HepG2 (cell line): ENCODE measurements around the gene PDHA1. TPM values are rescaled to one million over a fixed set of nuclear protein-coding genes. Genes with fewer than 3 reads are reported as not detected.

ENCODE experiments used
- ATAC-seq: fragments of 200-7000 bp; cut with Tn5 transposase; 3 replicates; pipeline ENCODE4 v1.9.1; 2020; ENCODE audit warnings: mild to moderate bottlenecking, moderate library complexity
- BruUV-seq: library from RNA; stranded (reverse); fragments of 400-500 nt; replicated peaks from 2 replicates; lab custom pipeline; 2021; lab: Mats Ljungman, UMichigan
- CTCF ChIA-PET: fragments of 300-600 bp; formaldehyde crosslinking; extraction: SDS; loops from one replicate; lab custom pipeline; 2021; ENCODE audit warnings: low total read pairs, inconsistent platforms, low intra/inter-chr PET ratio; lab: Yijun Ruan, JAX
- POLR2A ChIA-PET: fragments of 350-600 bp; sonication (Branson Sonifier 250); formaldehyde crosslinking; loops from one replicate; lab custom pipeline; 2020; ENCODE audit warnings: antibody characterized with exemption, inconsistent platforms; lab: Yijun Ruan, JAX
- DNase-seq: peaks from one replicate; pipeline ENCODE4 v3.0.0-alpha.2; 2015; ENCODE audit warnings: low spot score
- FAIRE-seq: peaks from 3 replicates; lab custom pipeline; 2011; peaks lifted over from hg19 to GRCh38; lab: Jason Lieb, UNC
- H2AFZ ChIP-seq: one replicate; pipeline ENCODE4 v1.6.1; 2011; ENCODE audit warnings: low read length, inconsistent platforms
- H3K27ac ChIP-seq: fragments of 300-600 bp; 3 replicates; pipeline ENCODE4 v1.8.0; 2011; ENCODE audit warnings: mixed run types, mild to moderate bottlenecking, mixed read lengths, low read length, inconsistent platforms; ENCODE audit not compliant: insufficient read depth; ENCODE audit errors: extremely low read length
- H3K27me3 ChIP-seq, 2 experiments: fragments of 200-600 bp in 1 of 2; 2 replicates in 1 of 2; 3 replicates in 1 of 2; pipeline versions ENCODE4 v1.6.0 to v1.8.0; 2011; ENCODE audit warnings: low read length in 2 of 2, mild to moderate bottlenecking in 2 of 2, moderate library complexity in 2 of 2, inconsistent platforms in 1 of 2; ENCODE audit not compliant: insufficient read depth in 2 of 2, control insufficient read depth in 1 of 2
- H3K36me3 ChIP-seq, 2 experiments: fragments of 200-600 bp in 1 of 2; replicated peaks in 1 of 2; 2 replicates in 1 of 2; 3 replicates in 1 of 2; pipeline versions ENCODE4 v1.5.1 to v1.8.0; 2011; ENCODE audit warnings: low read length in 2 of 2, inconsistent platforms in 1 of 2; ENCODE audit not compliant: insufficient read depth in 2 of 2, control insufficient read depth in 1 of 2
- H3K4me1 ChIP-seq: 2 replicates; pipeline ENCODE4 v1.5.1; 2012; ENCODE audit warnings: low read length, inconsistent platforms; ENCODE audit not compliant: insufficient read depth
- H3K4me2 ChIP-seq: 2 replicates; pipeline ENCODE4 v1.6.0; 2011; ENCODE audit warnings: low read depth, low read length, inconsistent platforms
- H3K4me3 ChIP-seq, 3 experiments: fragments of 200-600 bp in 1 of 3; sonication (generic), shearing (Covaris generic) in 1 of 3; replicated peaks in 1 of 3; 2 replicates each; pipeline ENCODE4 v1.5.1; 2011 to 2016; ENCODE audit warnings: low read length in 3 of 3, inconsistent platforms in 2 of 3, low read depth in 2 of 3, mild to moderate bottlenecking in 2 of 3, control low read depth in 1 of 3, mixed read lengths in 1 of 3; ENCODE audit not compliant: insufficient read depth in 1 of 3
- H3K79me2 ChIP-seq: one replicate; pipeline ENCODE4 v1.6.1; 2011; ENCODE audit warnings: low read length, inconsistent platforms; ENCODE audit not compliant: insufficient read depth
- H3K9ac ChIP-seq: 2 replicates; pipeline ENCODE4 v1.6.0; 2011; ENCODE audit warnings: mild to moderate bottlenecking, low read depth, low read length, inconsistent platforms; ENCODE audit not compliant: insufficient read depth
- H3K9me3 ChIP-seq: 2 replicates; pipeline ENCODE4 v1.5.1; 2012; ENCODE audit warnings: mild to moderate bottlenecking, low read length
- H4K20me1 ChIP-seq: 2 replicates; pipeline ENCODE4 v1.6.0; 2011; ENCODE audit warnings: inconsistent platforms, mild to moderate bottlenecking, low read length, moderate library complexity; ENCODE audit not compliant: insufficient read depth
- FOXK1 ChIP-seq: sonication (generic); formaldehyde crosslinking; IDR thresholded peaks from 2 replicates; pipeline ENCODE4 v1.4.0; 2020; ENCODE audit warnings: low read depth, missing genetic modification reagents, borderline replicate concordance
- HNRNPLL ChIP-seq: fragments of 200-400 bp; formaldehyde crosslinking; IDR thresholded peaks from 2 replicates; pipeline ENCODE4 v1.6.1; 2017; ENCODE audit warnings: mild to moderate bottlenecking, low read depth, low read length; ENCODE audit not compliant: poor library complexity, severe bottlenecking
- MAFK ChIP-seq, 2 experiments: IDR thresholded peaks in 1 of 2; conservative IDR thresholded peaks in 1 of 2; 2 replicates each; pipeline ENCODE4 v1.6.1; 2011; ENCODE audit warnings: improper control_type of control experiment in 2 of 2, low read length in 2 of 2
- POGZ ChIP-seq: sonication (generic); formaldehyde crosslinking; IDR thresholded peaks from 2 replicates; pipeline ENCODE4 v1.4.0; 2020; ENCODE audit warnings: mild to moderate bottlenecking, missing genetic modification reagents
- PRMT3 ChIP-seq: sonication (generic); formaldehyde crosslinking; IDR thresholded peaks from 2 replicates; pipeline ENCODE4 v1.8.1; 2022; ENCODE audit warnings: low read depth, mild to moderate bottlenecking, moderate library complexity, missing genetic modification reagents, borderline replicate concordance
- SMAD3 ChIP-seq: sonication (generic); formaldehyde crosslinking; IDR thresholded peaks from 2 replicates; pipeline ENCODE4 v1.4.0; 2020; ENCODE audit warnings: missing genetic modification reagents
- STAG1 ChIP-seq: sonication (generic); formaldehyde crosslinking; IDR thresholded peaks from 2 replicates; pipeline ENCODE4 v1.4.0; 2020; ENCODE audit warnings: missing genetic modification reagents
- XRCC5 ChIP-seq: fragments of 200-400 bp; formaldehyde crosslinking; optimal IDR thresholded peaks from 2 replicates; pipeline ENCODE3; 2017; ENCODE audit warnings: mild to moderate bottlenecking, low read length
- ZNF101 ChIP-seq: sonication (generic); formaldehyde crosslinking; IDR thresholded peaks from 2 replicates; pipeline ENCODE4 v1.4.0; 2020; ENCODE audit warnings: mild to moderate bottlenecking, low read depth, missing genetic modification reagents, borderline replicate concordance
- ZNF160 ChIP-seq: sonication (generic); formaldehyde crosslinking; IDR thresholded peaks from 2 replicates; pipeline ENCODE4 v1.8.0; 2022; ENCODE audit warnings: mild to moderate bottlenecking, inconsistent platforms, missing genetic modification reagents
- ZNF24 ChIP-seq: fragments of 450-650 bp; IDR thresholded peaks from 2 replicates; pipeline ENCODE4 v1.6.1; 2017; ENCODE audit warnings: antibody characterized with exemption, mild to moderate bottlenecking
- ZNF430 ChIP-seq: sonication (generic); formaldehyde crosslinking; IDR thresholded peaks from 2 replicates; pipeline ENCODE4 v1.9.0; 2021; ENCODE audit warnings: mild to moderate bottlenecking, missing genetic modification reagents
- ZNF530 ChIP-seq: sonication (generic); formaldehyde crosslinking; IDR thresholded peaks from 2 replicates; pipeline ENCODE4 v1.5.0; 2020; ENCODE audit warnings: low read depth, mild to moderate bottlenecking, missing genetic modification reagents
- ZNF572 ChIP-seq: sonication (generic); formaldehyde crosslinking; IDR thresholded peaks from 2 replicates; pipeline ENCODE4 v1.5.1; 2020; ENCODE audit warnings: mild to moderate bottlenecking, missing genetic modification reagents
- ZNF598 ChIP-seq: sonication (generic); formaldehyde crosslinking; IDR thresholded peaks from 2 replicates; pipeline ENCODE4 v1.5.1; 2020; ENCODE audit warnings: mild to moderate bottlenecking, missing genetic modification reagents, borderline replicate concordance
- ZSCAN31 ChIP-seq: sonication (generic); formaldehyde crosslinking; IDR thresholded peaks from 2 replicates; pipeline ENCODE4 v1.5.0; 2020; ENCODE audit warnings: low read depth, mild to moderate bottlenecking, missing genetic modification reagents
- WGBS: methylation state at CpG from one replicate; pipeline ENCODE4 v1.1.6; 2017; ENCODE audit warnings: low lambda C conversion rate; 5-methylcytosine and 5-hydroxymethylcytosine counted together
- in situ Hi-C: cut with HindIII; loops from 2 replicates; pipeline ENCODE4 v1.10.0; 2017; ENCODE audit warnings: low pct_unique_long_range_greater_than_20kb; ENCODE audit not compliant: extremely low pct_ligation_motif_present
- intact Hi-C: fragments of 100-400 bp; cut with micrococcal nuclease; formaldehyde crosslinking; loops from one replicate; pipeline ENCODE4 v1.10.0; 2022; ENCODE audit not compliant: unreplicated experiment
- polyA plus RNA-seq, 8 experiments: library from polyadenylated mRNA; depleted of rRNA in 3 of 8; stranded (reverse) in 7 of 8; unstranded in 1 of 8; fragments of >200 nt; fragmentation: Illumina TruSeq in 4 of 8; extraction: Trizol in 4 of 8; gene quantifications; 2 replicates each; pipeline versions ENCODE4 v1.2.1 to v1.2.3, GENCODE V29; 2011 to 2016; ENCODE audit warnings: low read depth in 4 of 8, missing spikeins in 1 of 8, mixed read lengths in 1 of 8; ENCODE audit not compliant: insufficient read depth in 1 of 8
- total RNA-seq, 5 experiments: library from RNA; depleted of rRNA; stranded (reverse); fragments of >200 nt; fragmentation: Illumina TruSeq; extraction: Trizol; gene quantifications; 2 replicates each; pipeline ENCODE4 v1.2.3, GENCODE V29; 2016; ENCODE audit warnings: low read depth in 1 of 5
- TF ChIP-seq, protein P1 (sequence below): IDR thresholded peaks from 2 replicates; pipeline ENCODE4 v1.6.1; 2016; ENCODE audit warnings: control low read depth
- TF ChIP-seq, protein P2 (sequence below): IDR thresholded peaks from 2 replicates; pipeline ENCODE4 v1.6.1; 2016; ENCODE audit warnings: missing genetic modification reagents, missing compliant biosample characterization
- TF ChIP-seq, protein P3 (sequence below): sonication (generic); formaldehyde crosslinking; IDR thresholded peaks from 2 replicates; pipeline ENCODE4 v1.4.0; 2020; ENCODE audit warnings: missing genetic modification reagents

Gene PDHA1
- total and polyA plus RNA-seq, 2 of the 13 experiments (the other 11 are each of a cell fraction or from before 2014, with no cell fraction given) = 177 to 249 TPM

DNA sequence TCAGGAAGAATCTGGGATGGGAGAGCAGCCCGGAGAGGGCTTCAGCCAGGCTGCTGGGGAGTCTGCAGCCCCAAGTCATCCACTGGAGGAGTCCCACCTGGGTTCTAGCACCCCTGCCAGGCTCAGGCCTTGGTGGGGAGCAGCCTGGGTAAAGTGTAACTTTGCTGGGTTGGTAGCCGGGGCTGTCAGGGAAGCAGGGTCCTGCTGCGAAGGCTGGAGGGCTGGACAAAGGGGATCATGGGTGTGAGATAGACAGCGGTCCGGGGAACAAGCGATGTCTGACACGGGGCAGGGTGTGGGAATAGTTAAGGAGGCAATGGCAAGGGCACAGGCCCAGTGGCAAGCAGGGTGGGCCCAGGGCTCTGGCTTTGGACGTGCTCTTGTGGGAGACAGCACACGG, 37.6 kb downstream of the PDHA1 start (continued):
- TF ChIP-seq, protein P1, sequence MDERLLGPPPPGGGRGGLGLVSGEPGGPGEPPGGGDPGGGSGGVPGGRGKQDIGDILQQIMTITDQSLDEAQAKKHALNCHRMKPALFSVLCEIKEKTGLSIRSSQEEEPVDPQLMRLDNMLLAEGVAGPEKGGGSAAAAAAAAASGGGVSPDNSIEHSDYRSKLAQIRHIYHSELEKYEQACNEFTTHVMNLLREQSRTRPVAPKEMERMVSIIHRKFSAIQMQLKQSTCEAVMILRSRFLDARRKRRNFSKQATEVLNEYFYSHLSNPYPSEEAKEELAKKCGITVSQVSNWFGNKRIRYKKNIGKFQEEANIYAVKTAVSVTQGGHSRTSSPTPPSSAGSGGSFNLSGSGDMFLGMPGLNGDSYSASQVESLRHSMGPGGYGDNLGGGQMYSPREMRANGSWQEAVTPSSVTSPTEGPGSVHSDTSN = no peak
- TF ChIP-seq ZSCAN31 (no peak), ZNF430 (no peak), ZNF101 (CRISPR knock-in tag) (no peak), HNRNPLL (no peak), PRMT3 (CRISPR knock-in tag) (no peak), POGZ (no peak), FOXK1 (CRISPR knock-in tag) (no peak)
- TF ChIP-seq, protein P2, sequence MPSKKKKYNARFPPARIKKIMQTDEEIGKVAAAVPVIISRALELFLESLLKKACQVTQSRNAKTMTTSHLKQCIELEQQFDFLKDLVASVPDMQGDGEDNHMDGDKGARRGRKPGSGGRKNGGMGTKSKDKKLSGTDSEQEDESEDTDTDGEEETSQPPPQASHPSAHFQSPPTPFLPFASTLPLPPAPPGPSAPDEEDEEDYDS (CRISPR knock-in tag) = no peak
- TF ChIP-seq, all 625 proteins: peak for 0

DNA sequence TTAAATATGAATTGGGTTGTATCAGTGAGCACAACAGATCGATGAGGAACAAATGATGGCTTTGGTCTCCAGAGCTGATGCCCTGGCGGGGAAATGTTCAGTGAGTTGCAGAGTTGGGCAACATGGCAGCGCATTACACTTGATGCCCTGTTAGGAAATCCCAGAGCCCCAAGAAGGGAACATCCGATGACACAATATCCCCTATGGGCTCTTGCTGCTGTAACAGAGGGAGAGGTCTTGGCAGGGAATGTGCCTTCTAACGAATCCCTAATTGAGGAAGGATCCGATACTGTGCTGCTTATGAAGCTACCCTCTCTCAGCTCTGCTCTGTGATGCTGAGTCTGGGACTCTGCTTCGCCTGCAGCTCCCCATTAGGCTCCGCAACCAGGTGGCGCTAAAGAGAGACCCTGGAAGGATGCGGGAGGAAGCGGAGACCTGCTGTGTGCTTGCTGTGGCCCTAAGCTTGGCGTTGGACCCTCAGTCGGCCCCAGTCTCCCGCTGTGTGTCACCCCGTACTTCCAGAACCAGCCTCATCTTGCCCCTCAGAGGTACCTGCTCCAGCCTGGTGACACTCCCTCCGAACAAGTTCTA, 38.9 kb downstream of the PDHA1 start:
- ATAC-seq (peak; percentile 91), DNase-seq (peak; percentile 14), FAIRE-seq (peak; percentile 82)
- intact Hi-C loops = loop anchor here (5.0 kb wide), 2 partner anchors 135 to 150 kb away; partner anchors contain the start of gene MAP3K15
- no peak overlapping the region for H3K4me2 ChIP-seq
- no peak overlapping the region for H3K4me3 ChIP-seq
- 93% methylated on average over 4 of the region's 16 CpGs for WGBS
- no peak overlapping the region for H2AFZ ChIP-seq
- H3K36me3 ChIP-seq = peaks cover 0 to 3% of the 10 kb centered on the region in 2 experiments; a peak in 1 of 5 replicates
- in situ Hi-C loops = no loop called here
- H3K9ac ChIP-seq = no peak overlapping the region
- no peaks in the 10 kb centered on the region for H3K79me2 ChIP-seq
- POLR2A ChIA-PET = no interaction called here
- no peak overlapping the region for H3K27ac ChIP-seq
- H3K27me3 ChIP-seq = no peaks in the 10 kb centered on the region
- no peaks in the 10 kb centered on the region for H3K4me1 ChIP-seq
- CTCF ChIA-PET = no interaction called here
- BruUV-seq = no TSS peak
- H4K20me1 ChIP-seq = no peaks in the 10 kb centered on the region
- H3K9me3 ChIP-seq = no peaks in the 10 kb centered on the region
- TF ChIP-seq ZNF598 (CRISPR knock-in tag) (no peak), ZNF530 (no peak), ZNF160 (no peak), ZNF24 (no peak), SMAD3 (CRISPR knock-in tag) (no peak), STAG1 (CRISPR knock-in tag) (peak; percentile 51), ZNF572 (CRISPR knock-in tag) (no peak), XRCC5 (peak; percentile 42), MAFK (conservative IDR thresholded peaks at IDR 0.05 in 1 of 2, IDR thresholded peaks at IDR 0.05 in 1 of 2; ENCODE audit: low read length in 2 of 2) (no peak)
- TF ChIP-seq, protein P3, sequence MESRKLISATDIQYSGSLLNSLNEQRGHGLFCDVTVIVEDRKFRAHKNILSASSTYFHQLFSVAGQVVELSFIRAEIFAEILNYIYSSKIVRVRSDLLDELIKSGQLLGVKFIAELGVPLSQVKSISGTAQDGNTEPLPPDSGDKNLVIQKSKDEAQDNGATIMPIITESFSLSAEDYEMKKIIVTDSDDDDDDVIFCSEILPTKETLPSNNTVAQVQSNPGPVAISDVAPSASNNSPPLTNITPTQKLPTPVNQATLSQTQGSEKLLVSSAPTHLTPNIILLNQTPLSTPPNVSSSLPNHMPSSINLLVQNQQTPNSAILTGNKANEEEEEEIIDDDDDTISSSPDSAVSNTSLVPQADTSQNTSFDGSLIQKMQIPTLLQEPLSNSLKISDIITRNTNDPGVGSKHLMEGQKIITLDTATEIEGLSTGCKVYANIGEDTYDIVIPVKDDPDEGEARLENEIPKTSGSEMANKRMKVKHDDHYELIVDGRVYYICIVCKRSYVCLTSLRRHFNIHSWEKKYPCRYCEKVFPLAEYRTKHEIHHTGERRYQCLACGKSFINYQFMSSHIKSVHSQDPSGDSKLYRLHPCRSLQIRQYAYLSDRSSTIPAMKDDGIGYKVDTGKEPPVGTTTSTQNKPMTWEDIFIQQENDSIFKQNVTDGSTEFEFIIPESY (CRISPR knock-in tag) = peak; percentile 76
